ENCODE measurements around the gene ADIRF. TPM values are rescaled to one million over a fixed set of nuclear protein-coding genes. Genes with fewer than 3 reads are reported as not detected.
A peak's percentile ranks its signal among the peaks of the same experiment; 100 is the strongest.

Gene ADIRF
- total and polyA plus RNA-seq, 9 of the 15 experiments (the other 6 are each of a cell fraction or from before 2014, with no cell fraction given) = 0.08 TPM; not detected in 8

DNA sequence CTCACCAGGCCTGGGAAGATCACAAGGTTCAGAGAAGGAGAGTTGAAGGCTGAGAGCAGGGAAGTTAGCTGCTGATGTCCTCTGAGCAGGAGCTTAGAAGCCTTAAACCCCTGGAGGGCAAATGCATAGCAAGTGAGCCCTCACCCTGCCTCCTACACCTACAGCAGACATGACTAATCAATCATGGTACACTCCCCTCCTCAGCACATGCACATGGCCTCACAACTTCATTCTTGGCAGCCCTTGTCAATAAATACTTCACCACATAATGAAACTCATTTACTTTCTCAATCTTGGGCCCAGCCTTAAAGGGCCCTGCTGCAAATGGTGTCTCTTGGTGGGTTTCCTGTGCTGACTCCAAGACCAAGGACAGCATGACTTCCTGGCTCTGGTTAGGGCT is 23.8 kb upstream of the ADIRF start:
- POLR2A ChIA-PET = no interaction called here
- no peaks in the 10 kb centered on the region for H3K9me1 ChIP-seq (ENCODE audit: control insufficient read depth, insufficient read depth, low read length)
- H3K4me1 ChIP-seq (replicated peaks in 1 of 2; ENCODE audit: control insufficient read depth in 2 of 2, insufficient read depth in 2 of 2, low read length in 2 of 2) = peaks cover 0 to 17% of the 10 kb centered on the region in 2 experiments; a peak in 2 of 5 replicates
- no peaks in the 10 kb centered on the region for H3K27me3 ChIP-seq (ENCODE audit: control insufficient read depth in 2 of 2, insufficient read depth in 2 of 2, low read length in 2 of 2)
- no peak overlapping the region for H3K4me3 ChIP-seq
- ATAC-seq (no peak), FAIRE-seq (no peak), DNase-seq (ENCODE audit: extremely low read depth in 1 of 4, low spot score in 3 of 4) (no peak)
- no peak overlapping the region for H3K4me2 ChIP-seq (ENCODE audit: insufficient read depth, low read length)
- H3K9ac ChIP-seq (ENCODE audit: insufficient read depth in 1 of 2, low read depth in 2 of 2, low read length in 2 of 2) = no peak overlapping the region
- no peaks in the 10 kb centered on the region for H3K36me3 ChIP-seq (ENCODE audit: control insufficient read depth, insufficient read depth, low read length)
- CTCF ChIA-PET (ENCODE audit: low intra/inter-chr PET ratio) = no interaction called here
- H3K79me2 ChIP-seq (ENCODE audit: control insufficient read depth, insufficient read depth, low read length) = no peaks in the 10 kb centered on the region
- in situ Hi-C loops (cut with MboI) (no loop called here), intact Hi-C loops (cut with micrococcal nuclease) (no loop called here)
- H3K9me3 ChIP-seq (replicated peaks; ENCODE audit: control insufficient read depth, insufficient read depth, low read depth, low read length) = no peaks in the 10 kb centered on the region
- H2AFZ ChIP-seq (ENCODE audit: low read depth, low read length) = no peak overlapping the region; the same call in 1 of the 2 replicates
- BruUV-seq (replicated peaks) = no TSS peak
- no peaks in the 10 kb centered on the region for H4K20me1 ChIP-seq (replicated peaks; ENCODE audit: control insufficient read depth, insufficient read depth, low read length)
- 0 out of 2 replicates have a peak, but pooled peaks have one; percentile 27 for TF ChIP-seq ZNF23 (CRISPR knock-in tag; IDR thresholded peaks at IDR 0.05)
- TF ChIP-seq CREB1 (IDR thresholded peaks at IDR 0.05) = no peak
- no peak for TF ChIP-seq CREB1 (CRISPR knock-in tag; IDR thresholded peaks at IDR 0.05)
- TF ChIP-seq ZBTB17 (CRISPR knock-in tag; IDR thresholded peaks at IDR 0.05) = 0 out of 2 replicates have a peak, but pooled peaks have one; percentile 38
- no peak overlapping the region for H3K27ac ChIP-seq (ENCODE audit: extremely low read depth, low read depth, low read length)

DNA sequence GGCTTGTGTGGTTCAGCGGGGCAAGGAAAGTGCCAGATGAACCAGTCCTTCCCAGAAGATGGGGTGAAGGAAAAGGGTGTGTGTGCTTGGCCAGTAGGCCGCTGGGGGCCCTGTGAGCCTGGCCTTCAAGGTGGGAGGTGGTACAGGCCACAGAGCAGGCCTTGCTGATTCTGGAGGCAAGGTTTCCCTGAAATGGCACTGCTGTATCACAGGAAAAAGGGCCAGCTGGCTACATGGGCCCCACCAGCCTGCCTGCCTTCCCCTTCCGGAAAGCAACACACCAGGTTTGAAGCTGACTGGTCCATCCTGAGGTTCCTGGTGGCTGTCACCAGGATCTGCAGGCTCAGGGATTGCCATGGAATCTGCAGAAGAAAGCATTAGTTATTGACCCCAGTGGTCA is 23.4 kb upstream of the ADIRF start:
- in situ Hi-C loops (cut with MboI) = no loop called here
- H2AFZ ChIP-seq (ENCODE audit: low read depth, low read length) = no peak overlapping the region
- H4K20me1 ChIP-seq (replicated peaks; ENCODE audit: control insufficient read depth, insufficient read depth, low read length) = no peaks in the 10 kb centered on the region
- DNase-seq (ENCODE audit: extremely low read depth in 1 of 4, low spot score in 3 of 4) = no peak
- no peaks in the 10 kb centered on the region for H3K79me2 ChIP-seq (ENCODE audit: control insufficient read depth, insufficient read depth, low read length)
- no peaks in the 10 kb centered on the region for H3K36me3 ChIP-seq (ENCODE audit: control insufficient read depth, insufficient read depth, low read length)
- no peak overlapping the region for H3K4me3 ChIP-seq
- H3K9ac ChIP-seq (ENCODE audit: insufficient read depth in 1 of 2, low read depth in 2 of 2, low read length in 2 of 2) = no peak overlapping the region
- intact Hi-C loops (cut with micrococcal nuclease) = no loop called here
- no peak overlapping the region for H3K4me2 ChIP-seq (ENCODE audit: insufficient read depth, low read length)
- BruUV-seq (replicated peaks) = no TSS peak
- no peak overlapping the region for H3K27ac ChIP-seq (ENCODE audit: extremely low read depth, low read depth, low read length)
- ATAC-seq = no peak
- ChIA-PET POLR2A (no interaction called here), CTCF (ENCODE audit: low intra/inter-chr PET ratio) (no interaction called here)
- no peaks in the 10 kb centered on the region for H3K27me3 ChIP-seq (ENCODE audit: control insufficient read depth in 2 of 2, insufficient read depth in 2 of 2, low read length in 2 of 2)
- no peaks in the 10 kb centered on the region for H3K9me1 ChIP-seq (ENCODE audit: control insufficient read depth, insufficient read depth, low read length)
- FAIRE-seq = no peak
- 40% methylated on average over 1 of the region's 3 CpGs for WGBS (ENCODE audit: insufficient coverage, low coverage, missing lambda C conversion rate)
- no peak for TF ChIP-seq ZC3H11A (IDR thresholded peaks at IDR 0.05; ENCODE audit: low read depth, low read length)
- no peak for TF ChIP-seq ZNF23 (CRISPR knock-in tag; IDR thresholded peaks at IDR 0.05)
- no peak for TF ChIP-seq TAF15 (IDR thresholded peaks at IDR 0.05; ENCODE audit: low read depth, low read length)
- TF ChIP-seq KAT2B (IDR thresholded peaks at IDR 0.05; ENCODE audit: low read depth, low read length) = no peak
- TF ChIP-seq, protein P1, sequence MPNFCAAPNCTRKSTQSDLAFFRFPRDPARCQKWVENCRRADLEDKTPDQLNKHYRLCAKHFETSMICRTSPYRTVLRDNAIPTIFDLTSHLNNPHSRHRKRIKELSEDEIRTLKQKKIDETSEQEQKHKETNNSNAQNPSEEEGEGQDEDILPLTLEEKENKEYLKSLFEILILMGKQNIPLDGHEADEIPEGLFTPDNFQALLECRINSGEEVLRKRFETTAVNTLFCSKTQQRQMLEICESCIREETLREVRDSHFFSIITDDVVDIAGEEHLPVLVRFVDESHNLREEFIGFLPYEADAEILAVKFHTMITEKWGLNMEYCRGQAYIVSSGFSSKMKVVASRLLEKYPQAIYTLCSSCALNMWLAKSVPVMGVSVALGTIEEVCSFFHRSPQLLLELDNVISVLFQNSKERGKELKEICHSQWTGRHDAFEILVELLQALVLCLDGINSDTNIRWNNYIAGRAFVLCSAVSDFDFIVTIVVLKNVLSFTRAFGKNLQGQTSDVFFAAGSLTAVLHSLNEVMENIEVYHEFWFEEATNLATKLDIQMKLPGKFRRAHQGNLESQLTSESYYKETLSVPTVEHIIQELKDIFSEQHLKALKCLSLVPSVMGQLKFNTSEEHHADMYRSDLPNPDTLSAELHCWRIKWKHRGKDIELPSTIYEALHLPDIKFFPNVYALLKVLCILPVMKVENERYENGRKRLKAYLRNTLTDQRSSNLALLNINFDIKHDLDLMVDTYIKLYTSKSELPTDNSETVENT (CRISPR knock-in tag; IDR thresholded peaks at IDR 0.05) = no peak
- TF ChIP-seq, protein P2, sequence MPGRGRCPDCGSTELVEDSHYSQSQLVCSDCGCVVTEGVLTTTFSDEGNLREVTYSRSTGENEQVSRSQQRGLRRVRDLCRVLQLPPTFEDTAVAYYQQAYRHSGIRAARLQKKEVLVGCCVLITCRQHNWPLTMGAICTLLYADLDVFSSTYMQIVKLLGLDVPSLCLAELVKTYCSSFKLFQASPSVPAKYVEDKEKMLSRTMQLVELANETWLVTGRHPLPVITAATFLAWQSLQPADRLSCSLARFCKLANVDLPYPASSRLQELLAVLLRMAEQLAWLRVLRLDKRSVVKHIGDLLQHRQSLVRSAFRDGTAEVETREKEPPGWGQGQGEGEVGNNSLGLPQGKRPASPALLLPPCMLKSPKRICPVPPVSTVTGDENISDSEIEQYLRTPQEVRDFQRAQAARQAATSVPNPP (IDR thresholded peaks at IDR 0.05; ENCODE audit: borderline replicate concordance, insufficient read depth, insufficient read length) = no peak
- peaks cover 0 to 15% of the 10 kb centered on the region in 2 experiments; a peak in 2 of 5 replicates for H3K4me1 ChIP-seq (replicated peaks in 1 of 2; ENCODE audit: control insufficient read depth in 2 of 2, insufficient read depth in 2 of 2, low read length in 2 of 2)
- H3K9me3 ChIP-seq (replicated peaks; ENCODE audit: control insufficient read depth, insufficient read depth, low read depth, low read length) = no peaks in the 10 kb centered on the region

Data from K562 (cell line).